IMR-90 (cell line): ENCODE data around the gene DSG1. TPM values are rescaled to one million over a fixed set of nuclear protein-coding genes. Genes with fewer than 3 reads are reported as not detected.

Experiments used
- ATAC-seq: fragments of 200-7000 bp; cut with Tn5 transposase; 2 replicates; pipeline ENCODE4 v1.9.1; 2020; ENCODE audit warnings: low read depth, mild to moderate bottlenecking, moderate library complexity
- BruUV-seq: library from RNA; stranded (reverse); fragments of 400-500 nt; replicated peaks from 2 replicates; lab custom pipeline; 2021; lab: Mats Ljungman, UMichigan
- CTCF ChIA-PET: fragments of 300-600 bp; formaldehyde crosslinking; extraction: SDS; loops from one replicate; lab custom pipeline; 2021; ENCODE audit warnings: antibody characterized with exemption; lab: Yijun Ruan, JAX
- POLR2A ChIA-PET: fragments of 300-600 bp; sonication (Branson Sonifier 250); formaldehyde crosslinking; loops from one replicate; lab custom pipeline; 2022; ENCODE audit warnings: antibody characterized with exemption; ENCODE audit not compliant: unreplicated experiment; lab: Charles Lee
- DNase-seq: peaks from one replicate; pipeline ENCODE4 v3.0.0; 2013
- H2AFZ ChIP-seq: replicated peaks from 2 replicates; pipeline ENCODE3; 2013; ENCODE audit warnings: low read length, mild to moderate bottlenecking; ENCODE audit not compliant: poor library complexity
- H2AK5ac ChIP-seq: 2 replicates; pipeline ENCODE4 v1.6.1; 2013; ENCODE audit warnings: low read depth, low read length, inconsistent platforms
- H2AK9ac ChIP-seq: replicated peaks from 2 replicates; pipeline ENCODE3; 2013; ENCODE audit warnings: mild to moderate bottlenecking, low read depth, low read length, moderate library complexity; ENCODE audit not compliant: poor library complexity
- H2BK120ac ChIP-seq: 2 replicates; pipeline ENCODE4 v1.6.1; 2013; ENCODE audit warnings: low read depth, low read length, inconsistent platforms
- H2BK15ac ChIP-seq: 3 replicates; pipeline ENCODE4 v1.6.1; 2013; ENCODE audit warnings: low read depth, low read length, inconsistent platforms
- H2BK20ac ChIP-seq: 2 replicates; pipeline ENCODE4 v1.6.1; 2013; ENCODE audit warnings: low read depth, mild to moderate bottlenecking, inconsistent platforms, low read length, moderate library complexity
- H2BK5ac ChIP-seq: 2 replicates; pipeline ENCODE4 v1.6.1; 2013; ENCODE audit warnings: mild to moderate bottlenecking, low read depth, low read length, inconsistent platforms; ENCODE audit not compliant: poor library complexity, severe bottlenecking
- H3K14ac ChIP-seq: replicated peaks from 2 replicates; pipeline ENCODE4 v1.6.1; 2013; ENCODE audit warnings: low read depth, low read length, inconsistent platforms
- H3K18ac ChIP-seq: 2 replicates; pipeline ENCODE4 v1.6.1; 2013; ENCODE audit warnings: low read depth, low read length, control low read depth
- H3K23ac ChIP-seq: 2 replicates; pipeline ENCODE4 v1.6.1; 2013; ENCODE audit warnings: low read depth, low read length, inconsistent platforms
- H3K27ac ChIP-seq: 2 replicates; pipeline ENCODE4 v1.5.1; 2013; ENCODE audit warnings: mild to moderate bottlenecking, control low read depth, low read length; ENCODE audit not compliant: insufficient read depth
- H3K27me3 ChIP-seq: 2 replicates; pipeline ENCODE4 v1.6.1; 2013; ENCODE audit warnings: low read length; ENCODE audit not compliant: control insufficient read depth, insufficient read depth
- H3K36me3 ChIP-seq: 2 replicates; pipeline ENCODE4 v1.6.1; 2013; ENCODE audit warnings: low read length, mixed read lengths; ENCODE audit not compliant: control insufficient read depth, insufficient read depth
- H3K4ac ChIP-seq: 2 replicates; pipeline ENCODE4 v1.6.1; 2013; ENCODE audit warnings: low read depth, low read length, inconsistent platforms
- H3K4me1 ChIP-seq: 2 replicates; pipeline ENCODE4 v1.6.1; 2013; ENCODE audit warnings: low read length, mixed read lengths; ENCODE audit not compliant: control insufficient read depth, insufficient read depth
- H3K4me2 ChIP-seq: 2 replicates; pipeline ENCODE4 v1.6.1; 2013; ENCODE audit warnings: low read depth, mild to moderate bottlenecking, control low read depth, low read length, moderate library complexity
- H3K4me3 ChIP-seq: 2 replicates; pipeline ENCODE4 v1.5.1; 2013; ENCODE audit warnings: low read depth, mild to moderate bottlenecking, control low read depth, low read length, moderate library complexity; ENCODE audit not compliant: insufficient read depth
- H3K56ac ChIP-seq: 2 replicates; pipeline ENCODE4 v1.6.1; 2013; ENCODE audit warnings: low read length, inconsistent platforms; ENCODE audit not compliant: insufficient read depth; ENCODE audit errors: extremely low read depth
- H3K79me1 ChIP-seq, 2 experiments: 2 replicates each; pipeline ENCODE4 v1.6.1; 2013; ENCODE audit warnings: low read length in 2 of 2, inconsistent platforms in 1 of 2, low read depth in 1 of 2
- H3K9ac ChIP-seq: 2 replicates; pipeline ENCODE4 v1.6.1; 2013; ENCODE audit warnings: low read depth, low read length, control low read depth
- H3K9me1 ChIP-seq: 2 replicates; pipeline ENCODE4 v1.6.1; 2013; ENCODE audit warnings: low read length, inconsistent platforms; ENCODE audit not compliant: insufficient read depth
- H3K9me3 ChIP-seq: 2 replicates; pipeline ENCODE4 v1.6.1; 2013; ENCODE audit warnings: low read length; ENCODE audit not compliant: control insufficient read depth, insufficient read depth
- H4K20me1 ChIP-seq: 2 replicates; pipeline ENCODE4 v1.6.1; 2013; ENCODE audit warnings: low read length, inconsistent platforms; ENCODE audit not compliant: insufficient read depth
- H4K5ac ChIP-seq: 2 replicates; pipeline ENCODE4 v1.6.1; 2013; ENCODE audit warnings: mild to moderate bottlenecking, low read depth, low read length, control low read depth
- H4K8ac ChIP-seq, 2 experiments: 2 replicates each; pipeline ENCODE4 v1.6.1; 2013; ENCODE audit warnings: low read depth in 2 of 2, low read length in 2 of 2, control low read depth in 1 of 2, inconsistent platforms in 1 of 2
- H4K91ac ChIP-seq: 2 replicates; pipeline ENCODE4 v1.6.1; 2013; ENCODE audit warnings: low read depth, low read length, inconsistent platforms; ENCODE audit not compliant: insufficient read depth
- CEBPB ChIP-seq: IDR thresholded peaks from 2 replicates; pipeline ENCODE4 v1.6.1; 2012; ENCODE audit warnings: low read depth, low read length, improper control_type of control experiment
- CHD1 ChIP-seq: IDR thresholded peaks from 2 replicates; pipeline ENCODE4 v1.6.1; 2012; ENCODE audit warnings: low read depth, low read length, improper control_type of control experiment
- CTCF ChIP-seq: conservative IDR thresholded peaks from 2 replicates; pipeline ENCODE4 v1.5.1; 2012; ENCODE audit warnings: mild to moderate bottlenecking, low read depth, low read length, improper control_type of control experiment
- FOS ChIP-seq: fragments of 150-350 bp; IDR thresholded peaks from 2 replicates; pipeline ENCODE4 v1.6.1; 2016; ENCODE audit warnings: low read depth, low read length
- RCOR1 ChIP-seq: IDR thresholded peaks from 2 replicates; pipeline ENCODE4 v1.6.1; 2012; ENCODE audit warnings: mild to moderate bottlenecking, low read length, improper control_type of control experiment; ENCODE audit not compliant: insufficient replicate concordance
- SMC3 ChIP-seq: fragments of 150-350 bp; IDR thresholded peaks from 2 replicates; pipeline ENCODE4 v1.6.1; 2016; ENCODE audit warnings: low read depth, mild to moderate bottlenecking, antibody characterized with exemption, low read length, moderate library complexity
- USF2 ChIP-seq: fragments of 150-350 bp; IDR thresholded peaks from 2 replicates; pipeline ENCODE4 v1.6.1; 2017; ENCODE audit warnings: mild to moderate bottlenecking, antibody characterized with exemption, low read length, low read depth
- WGBS, 2 experiments: methylation state at CpG; one replicate each; pipeline versions ENCODE4 v1.1.5 to v1.1.7; 2013; ENCODE audit warnings: missing lambda C conversion rate in 2 of 2; ENCODE audit not compliant: insufficient read length in 1 of 2; ENCODE audit errors: extremely low coverage in 2 of 2; 5-methylcytosine and 5-hydroxymethylcytosine counted together
- dilution Hi-C: fragments of 300-500 bp; cut with HindIII; formaldehyde crosslinking; loops from one replicate; pipeline ENCODE4 v1.14.3; 2018; ENCODE audit warnings: low sequenced_read_pairs; ENCODE audit not compliant: unreplicated experiment
- in situ Hi-C: fragments of 300-500 bp; cut with MboI; formaldehyde crosslinking; loops from 3 replicates; pipeline ENCODE4 v1.14.3; 2019; ENCODE audit warnings: low sequenced_read_pairs, inconsistent platforms, mixed read lengths
- intact Hi-C: fragments of 100-400 bp; cut with micrococcal nuclease; formaldehyde crosslinking; loops from 2 replicates; pipeline ENCODE4 v1.10.0; 2022
- polyA plus RNA-seq, 3 experiments: library from polyadenylated mRNA; depleted of rRNA; stranded (reverse); fragments of >200 nt; gene quantifications; 2 replicates each; pipeline ENCODE4 v1.2.3, GENCODE V29; 2012; ENCODE audit warnings: low replicate concordance in 1 of 3
- total RNA-seq: library from RNA; depleted of rRNA; stranded (reverse); fragments of >200 nt; gene quantifications from 2 replicates; pipeline ENCODE4 v1.2.3, GENCODE V29; 2012

The DSG1 gene
- total and polyA plus RNA-seq, 2 of the 4 experiments (the other 2 are of a cell fraction): not detected

- H3K4ac ChIP-seq: no peak overlapping the region
- no peaks in the 10 kb centered on the region for H3K79me1 ChIP-seq
- H3K14ac ChIP-seq: no peak overlapping the region
- CTCF ChIA-PET: no interaction called here
- dilution Hi-C loops: no loop called here
- no peak overlapping the region for H4K5ac ChIP-seq
- no peaks in the 10 kb centered on the region for H4K20me1 ChIP-seq
- no peak overlapping the region for H3K27ac ChIP-seq
- no peak overlapping the region for H2BK5ac ChIP-seq
- WGBS, 2 experiments: 52% methylated on average over 3 of the region's 4 CpGs; no CpG with 5 or more reads in 1 of the 2 experiments
- no peak overlapping the region for H4K91ac ChIP-seq
- peaks cover 1% of the 10 kb centered on the region; the same call in 1 of the 2 replicates for H3K9me3 ChIP-seq
- TF ChIP-seq USF2 (no peak), CTCF (no peak), FOS (no peak), CHD1 (no peak), CEBPB (no peak), SMC3 (no peak), RCOR1 (no peak)
- no peaks in the 10 kb centered on the region for H3K9me1 ChIP-seq
- no peak overlapping the region for H3K23ac ChIP-seq
- H3K9ac ChIP-seq: no peak overlapping the region
- BruUV-seq: no TSS peak
- H3K4me1 ChIP-seq: no peaks in the 10 kb centered on the region
- in situ Hi-C loops: no loop called here
- H2BK15ac ChIP-seq: no peak overlapping the region
- H3K36me3 ChIP-seq: no peaks in the 10 kb centered on the region
- H3K4me3 ChIP-seq: no peak overlapping the region
- ATAC-seq (no peak), DNase-seq (no peak)
- POLR2A ChIA-PET: no interaction called here
- H2AFZ ChIP-seq: no peak overlapping the region
- H2BK20ac ChIP-seq: no peak overlapping the region
- H2AK5ac ChIP-seq: no peak overlapping the region
- H3K56ac ChIP-seq: no peak overlapping the region
- H3K4me2 ChIP-seq: no peak overlapping the region
- H2BK120ac ChIP-seq: no peak overlapping the region
- no peak overlapping the region for H3K18ac ChIP-seq
- no peak overlapping the region for H2AK9ac ChIP-seq
- H4K8ac ChIP-seq: no peak overlapping the region
- intact Hi-C loops: no loop called here
- H3K27me3 ChIP-seq: no peaks in the 10 kb centered on the region
These were observed 46.2 kb downstream of the DSG1 start for GRCh38 chr18:31364190-31364589.
